Neural cell (in vitro differentiated cells): ENCODE measurements around the gene ATP2C2.

Experiments
- CTCF ChIP-seq: fragments of 450-650 bp; IDR thresholded peaks from 2 replicates; pipeline ENCODE4 v1.5.1; 2014; ENCODE audit warnings: antibody characterized with exemption, mild to moderate bottlenecking, moderate library complexity; ENCODE audit not compliant: poor library complexity, severe bottlenecking
- EP300 ChIP-seq: fragments of 450-650 bp; conservative IDR thresholded peaks from 2 replicates; pipeline ENCODE4 v1.6.1; 2014; ENCODE audit warnings: antibody characterized with exemption, mild to moderate bottlenecking, moderate library complexity; ENCODE audit not compliant: poor library complexity, severe bottlenecking
- EZH2 ChIP-seq: fragments of 200-600, 300-800 bp; shearing (Covaris generic), sonication (generic); IDR thresholded peaks from 2 replicates; pipeline ENCODE4 v1.6.1; 2014; ENCODE audit warnings: antibody characterized with exemption, low read length, borderline replicate concordance, mild to moderate bottlenecking; ENCODE audit not compliant: insufficient read depth, poor library complexity, severe bottlenecking
- MXI1 ChIP-seq: fragments of 450-650 bp; conservative IDR thresholded peaks from 2 replicates; pipeline ENCODE4 v1.6.1; 2014; ENCODE audit warnings: antibody characterized with exemption, mild to moderate bottlenecking; ENCODE audit not compliant: poor library complexity, severe bottlenecking
- POLR2AphosphoS5 ChIP-seq: IDR thresholded peaks from 2 replicates; pipeline ENCODE4 v1.6.1; 2012
- RAD21 ChIP-seq: fragments of 450-650 bp; conservative IDR thresholded peaks from 2 replicates; pipeline ENCODE4 v1.6.1; 2014; ENCODE audit warnings: antibody characterized with exemption, mild to moderate bottlenecking, moderate library complexity
- REST ChIP-seq: IDR thresholded peaks from 2 replicates; pipeline ENCODE4 v1.6.1; 2012; ENCODE audit warnings: borderline replicate concordance
- SMC3 ChIP-seq: fragments of 450-650 bp; conservative IDR thresholded peaks from 2 replicates; pipeline ENCODE4 v1.6.1; 2014; ENCODE audit warnings: antibody characterized with exemption, mild to moderate bottlenecking, moderate library complexity; ENCODE audit not compliant: poor library complexity
- TAF1 ChIP-seq: IDR thresholded peaks from 2 replicates; pipeline ENCODE4 v1.6.1; 2012; ENCODE audit warnings: low read depth

GRCh38 chr16:84390131-84390785, 21.9 kb downstream of the ATP2C2 start:
- TF ChIP-seq RAD21 = no peak
- no peak for TF ChIP-seq CTCF
- TF ChIP-seq TAF1 = no peak
- no peak for TF ChIP-seq POLR2AphosphoS5
- no peak for TF ChIP-seq REST
- TF ChIP-seq EP300 = no peak
- no peak for TF ChIP-seq EZH2
- TF ChIP-seq MXI1 = no peak
- no peak for TF ChIP-seq SMC3
